GM23338 (cell line): Measurements from ENCODE around the gene KRTAP5-4. TPM values are rescaled to one million over a fixed set of nuclear protein-coding genes. Genes with fewer than 3 reads are reported as not detected.

Source experiments
- ATAC-seq: fragments of 200-7000 bp; cut with Tn5 transposase; 3 replicates; pipeline ENCODE4 v1.9.1; 2020
- DNase-seq: peaks from one replicate; pipeline ENCODE4 v3.0.0-alpha.2; 2015; ENCODE audit warnings: low spot score
- H2AFZ ChIP-seq: fragments of 200-600 bp; sonication (generic); 2 replicates; pipeline ENCODE4 v1.8.0; 2016; ENCODE audit warnings: antibody characterized with exemption, mild to moderate bottlenecking, moderate library complexity
- H3F3A ChIP-seq: fragments of 200-600 bp; sonication (generic); replicated peaks from 2 replicates; pipeline ENCODE4 v1.8.0; 2017; ENCODE audit warnings: antibody characterized with exemption, mixed run types, low read depth
- H3K27ac ChIP-seq: fragments of 200-600 bp; sonication (generic); 2 replicates; pipeline ENCODE4 v1.6.1; 2016; ENCODE audit warnings: low read depth
- H3K27me3 ChIP-seq: fragments of 200-600 bp; sonication (generic); 2 replicates; pipeline ENCODE4 v1.8.0; 2016; ENCODE audit warnings: mild to moderate bottlenecking, mixed run types, moderate library complexity; ENCODE audit not compliant: insufficient read depth
- H3K36me3 ChIP-seq: fragments of 200-600 bp; sonication (generic); 2 replicates; pipeline ENCODE4 v1.8.0; 2016; ENCODE audit warnings: mild to moderate bottlenecking; ENCODE audit not compliant: insufficient read depth
- H3K4me1 ChIP-seq: fragments of 200-600 bp; sonication (generic); 2 replicates; pipeline ENCODE4 v1.8.0; 2016; ENCODE audit warnings: mild to moderate bottlenecking, moderate library complexity; ENCODE audit not compliant: insufficient read depth
- H3K4me2 ChIP-seq: fragments of 200-600 bp; sonication (generic); 2 replicates; pipeline ENCODE4 v1.7.1; 2017; ENCODE audit warnings: mixed run types
- H3K4me3 ChIP-seq: fragments of 200-600 bp; sonication (generic); 2 replicates; pipeline ENCODE4 v1.6.1; 2016; ENCODE audit warnings: mixed run types
- H3K79me2 ChIP-seq: fragments of 200-600 bp; sonication (generic); replicated peaks from 2 replicates; pipeline ENCODE4 v1.8.0; 2017; ENCODE audit warnings: mild to moderate bottlenecking; ENCODE audit not compliant: insufficient read depth
- H3K9me2 ChIP-seq: fragments of 200-600 bp; sonication (generic); 2 replicates; pipeline ENCODE4 v1.8.0; 2017; ENCODE audit not compliant: insufficient read depth
- H4K20me1 ChIP-seq: fragments of 200-600 bp; sonication (generic); replicated peaks from 2 replicates; pipeline ENCODE4 v1.8.0; 2017; ENCODE audit warnings: mild to moderate bottlenecking; ENCODE audit not compliant: insufficient read depth
- H3K27ac Mint-ChIP-seq: 2 replicates; pipeline ENCODE4 v1.8.0; 2020; ENCODE audit warnings: inconsistent platforms, mild to moderate bottlenecking, moderate library complexity, mixed read lengths
- H3K27me3 Mint-ChIP-seq: 3 replicates; pipeline ENCODE4 v1.8.0; 2022; ENCODE audit warnings: low read depth, mild to moderate bottlenecking, moderate library complexity, mixed read lengths, inconsistent platforms; ENCODE audit not compliant: insufficient read depth, poor library complexity
- H3K36me3 Mint-ChIP-seq: 3 replicates; pipeline ENCODE4 v1.8.0; 2021; ENCODE audit warnings: low read depth, mild to moderate bottlenecking, inconsistent platforms, moderate library complexity, mixed read lengths
- H3K4me1 Mint-ChIP-seq: 3 replicates; pipeline ENCODE4 v1.8.0; 2020; ENCODE audit warnings: mild to moderate bottlenecking, inconsistent platforms, mixed read lengths
- H3K4me3 Mint-ChIP-seq: 3 replicates; pipeline ENCODE4 v1.8.0; 2021; ENCODE audit warnings: moderate library complexity, mild to moderate bottlenecking, inconsistent platforms, mixed read lengths
- H3K9me3 Mint-ChIP-seq: 3 replicates; pipeline ENCODE4 v1.8.0; 2020; ENCODE audit warnings: moderate library complexity, mild to moderate bottlenecking, inconsistent platforms, mixed read lengths
- CREB1 ChIP-seq: fragments of 250-450 bp; sonication (Bioruptor Pico); IDR thresholded peaks from 2 replicates; pipeline ENCODE4 v1.5.0; 2020; ENCODE audit warnings: low read depth, mild to moderate bottlenecking, moderate library complexity
- CTCF ChIP-seq, 2 experiments: fragments of 200-600 bp in 1 of 2; sonication (generic) in 1 of 2; conservative IDR thresholded peaks; 2 replicates each; pipeline versions ENCODE4 v1.5.1 to v1.6.1; 2016 to 2017; ENCODE audit warnings: antibody characterized with exemption in 2 of 2, low read depth in 2 of 2, mild to moderate bottlenecking in 2 of 2, moderate library complexity in 1 of 2
- ETS1 ChIP-seq: IDR thresholded peaks from 2 replicates; pipeline ENCODE4 v1.6.1; 2016; ENCODE audit warnings: antibody characterized with exemption
- EZH2 ChIP-seq: fragments of 200-600 bp; sonication (generic); IDR thresholded peaks from one replicate; pipeline ENCODE4 v1.8.0; 2017; ENCODE audit warnings: antibody characterized with exemption, mild to moderate bottlenecking, low read depth; ENCODE audit not compliant: unreplicated experiment
- EZH2phosphoT487 ChIP-seq: fragments of 200-600 bp; sonication (generic); IDR thresholded peaks from one replicate; pipeline ENCODE4 v1.8.1; 2018; ENCODE audit warnings: antibody characterized with exemption; ENCODE audit not compliant: unreplicated experiment
- JUNB ChIP-seq: IDR thresholded peaks from one replicate; pipeline ENCODE4 v1.6.1; 2016; ENCODE audit warnings: antibody characterized with exemption; ENCODE audit not compliant: unreplicated experiment
- NANOG ChIP-seq: IDR thresholded peaks from 2 replicates; pipeline ENCODE4 v1.6.1; 2016; ENCODE audit warnings: antibody characterized with exemption, borderline replicate concordance
- POLR2AphosphoS5 ChIP-seq: IDR thresholded peaks from 2 replicates; pipeline ENCODE4 v1.6.1; 2016; ENCODE audit warnings: antibody characterized with exemption, low read depth
- REST ChIP-seq: IDR thresholded peaks from one replicate; pipeline ENCODE4 v1.6.1; 2018; ENCODE audit warnings: antibody characterized with exemption; ENCODE audit not compliant: unreplicated experiment
- STAT1 ChIP-seq: IDR thresholded peaks from one replicate; pipeline ENCODE4 v1.6.1; 2016; ENCODE audit warnings: antibody characterized with exemption; ENCODE audit not compliant: unreplicated experiment
- ZNF114 ChIP-seq: fragments of 250-450 bp; sonication (Bioruptor Pico); IDR thresholded peaks from 2 replicates; pipeline ENCODE4 v1.5.0; 2020; ENCODE audit warnings: mild to moderate bottlenecking, moderate library complexity
- ZNF331 ChIP-seq: fragments of 250-450 bp; sonication (Bioruptor Pico); IDR thresholded peaks from 2 replicates; pipeline ENCODE4 v1.5.0; 2020; ENCODE audit warnings: low read depth, mild to moderate bottlenecking, moderate library complexity
- ZNF462 ChIP-seq: fragments of 250-450 bp; sonication (Bioruptor Pico); IDR thresholded peaks from 2 replicates; pipeline ENCODE4 v1.5.0; 2020; ENCODE audit warnings: mild to moderate bottlenecking, moderate library complexity
- polyA plus RNA-seq: library from polyadenylated mRNA; unstranded; fragments of >200 nt; fragmentation: Nextera tagmentation; extraction: Ambion mirVana; gene quantifications from 2 replicates; pipeline ENCODE4 v1.2.1, GENCODE V29; 2016
- total RNA-seq: library from RNA; depleted of rRNA; stranded (reverse); fragments of >200 nt; shearing (Covaris generic); gene quantifications from 2 replicates; pipeline ENCODE4 v1.2.3, GENCODE V29; 2014

The KRTAP5-4 gene
- total and polyA plus RNA-seq, 2 experiments from 2014 or later, result not detected

GRCh38 chr11:1668911-1669473 lies 47.1 kb upstream of the KRTAP5-4 start:
- Histone ChIP-seq H3K4me1 (no peaks in the 10 kb centered on the region), H2AFZ (no peak overlapping the region), H3K36me3 (no peaks in the 10 kb centered on the region), H4K20me1 (no peaks in the 10 kb centered on the region), H3F3A (no peaks in the 10 kb centered on the region), H3K27me3 (no peaks in the 10 kb centered on the region), H3K4me2 (no peak overlapping the region), H3K4me3 (no peak overlapping the region), H3K79me2 (no peaks in the 10 kb centered on the region), H3K27ac (no peak overlapping the region), H3K9me2 (no peaks in the 10 kb centered on the region)
- Mint-ChIP-seq H3K27me3 (peaks cover 12% of the 10 kb centered on the region), H3K9me3 (no peaks in the 10 kb centered on the region), H3K36me3 (no peaks in the 10 kb centered on the region), H3K27ac (no peak overlapping the region), H3K4me1 (no peaks in the 10 kb centered on the region), H3K4me3 (no peak overlapping the region)
- TF ChIP-seq ZNF331 (CRISPR knock-in tag) (no peak), EZH2 (no peak), ZNF114 (CRISPR knock-in tag) (no peak), POLR2AphosphoS5 (no peak), ZNF462 (CRISPR knock-in tag) (no peak), CTCF (conservative IDR thresholded peaks at IDR 0.05; ENCODE audit: low read depth in 2 of 2) (no peak), STAT1 (no peak), ETS1 (no peak), CREB1 (CRISPR knock-in tag) (no peak), JUNB (no peak), EZH2phosphoT487 (no peak), REST (no peak), NANOG (no peak)
- DNase-seq (no peak), ATAC-seq (no peak)
